ENCODE data around the gene BLMH.
"Not testable (repeated sequence)": the region's sequence is repeated elsewhere in the genome, so short reads cannot be mapped to it uniquely, and the experiment has no call there.

The BLMH gene

DNA sequence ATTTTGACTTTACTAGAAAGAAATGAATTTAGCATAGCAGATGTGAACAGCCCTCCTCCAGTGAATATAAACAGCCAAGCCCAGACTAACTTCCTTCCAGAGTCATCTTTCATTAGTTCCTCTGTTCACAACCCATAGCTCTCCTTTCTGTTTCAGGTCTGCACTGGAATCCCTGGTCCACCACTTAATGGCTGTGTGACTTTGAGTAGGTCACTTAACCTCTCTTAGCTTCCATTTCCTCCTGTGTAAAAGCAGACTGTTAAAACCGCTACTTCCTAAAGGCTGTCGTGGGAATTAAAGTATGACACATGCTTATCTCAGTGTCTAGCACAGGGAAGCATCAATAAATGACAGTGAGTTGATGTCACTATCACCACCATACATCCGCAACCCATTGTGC lies 63.7 kb downstream of the BLMH start:
- DNase-seq (ENCODE audit: low read depth), result no peak

DNA sequence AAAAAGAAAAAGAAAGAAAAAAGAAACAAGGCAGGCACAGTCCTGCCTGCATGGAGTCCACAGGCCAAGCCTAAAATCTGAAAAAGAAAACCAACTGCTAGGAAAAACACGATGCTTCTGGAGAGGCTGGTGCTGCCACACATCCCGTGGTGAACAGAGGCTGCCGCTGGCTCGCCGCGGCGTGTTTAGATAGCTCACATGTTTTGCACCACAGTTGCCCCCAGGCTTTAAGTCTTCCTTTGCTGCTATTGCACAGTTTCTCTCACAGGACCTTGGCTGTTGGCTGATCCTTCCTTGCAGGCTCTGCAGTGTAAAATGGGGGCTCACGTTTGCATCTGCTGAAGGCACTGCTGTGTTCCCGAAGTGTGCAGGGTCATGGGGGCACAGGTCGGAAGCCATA lies 64.9 kb downstream of the BLMH start:
- peak; percentile 68 for DNase-seq (ENCODE audit: low read depth)

DNA sequence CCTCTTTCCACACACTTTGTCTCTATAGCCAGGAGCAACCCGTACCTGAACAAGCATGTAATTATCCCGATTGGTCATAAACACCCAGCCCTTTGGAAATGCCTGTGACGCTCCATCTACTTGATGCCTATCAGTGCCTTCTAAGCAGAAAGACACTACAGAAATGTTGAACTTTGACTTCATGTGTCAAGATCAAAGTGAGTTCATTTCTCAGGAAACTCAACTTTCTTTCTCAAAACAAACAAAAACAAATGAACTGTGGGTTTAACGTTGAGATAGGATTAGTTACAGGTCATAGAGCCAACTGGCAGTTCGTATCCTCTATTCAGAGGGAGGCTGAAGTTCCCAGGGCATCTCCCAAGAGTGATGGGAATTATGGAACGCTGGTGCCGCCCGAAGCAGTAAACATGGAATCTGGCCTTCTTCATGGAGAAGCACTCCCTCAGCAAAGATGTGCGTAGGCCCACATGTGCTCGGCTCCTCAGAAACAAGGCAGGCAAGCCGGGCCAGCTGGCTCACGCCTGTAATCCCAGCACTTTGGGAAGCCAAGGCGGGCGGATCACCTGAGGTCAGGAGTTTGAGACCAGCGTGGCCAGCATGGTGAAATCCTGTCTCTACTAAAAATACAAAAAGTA lies 65.7 kb downstream of the BLMH start:
- DNase-seq (ENCODE audit: low read depth), result no peak

DNA sequence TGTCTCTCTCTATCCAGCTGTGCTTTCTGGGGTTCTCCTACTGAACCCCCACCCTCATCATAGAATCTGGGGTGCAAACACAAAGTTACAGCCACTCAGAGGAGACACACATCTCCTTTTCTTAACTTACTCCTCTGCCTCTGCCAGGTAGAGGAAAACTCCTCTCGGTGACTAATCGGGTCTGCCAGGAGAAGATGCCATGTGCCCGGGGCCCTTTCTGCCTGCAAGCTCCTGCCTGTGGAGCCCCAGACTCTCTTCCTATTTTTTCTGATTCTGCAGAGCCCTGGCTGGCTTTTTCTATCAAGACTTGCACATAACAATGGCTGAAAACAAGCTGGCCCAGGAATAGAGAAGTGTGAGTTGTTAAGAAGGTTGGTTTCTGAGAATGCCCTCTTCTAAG lies 66.6 kb downstream of the BLMH start:
- no peak for DNase-seq (ENCODE audit: low read depth)

DNA sequence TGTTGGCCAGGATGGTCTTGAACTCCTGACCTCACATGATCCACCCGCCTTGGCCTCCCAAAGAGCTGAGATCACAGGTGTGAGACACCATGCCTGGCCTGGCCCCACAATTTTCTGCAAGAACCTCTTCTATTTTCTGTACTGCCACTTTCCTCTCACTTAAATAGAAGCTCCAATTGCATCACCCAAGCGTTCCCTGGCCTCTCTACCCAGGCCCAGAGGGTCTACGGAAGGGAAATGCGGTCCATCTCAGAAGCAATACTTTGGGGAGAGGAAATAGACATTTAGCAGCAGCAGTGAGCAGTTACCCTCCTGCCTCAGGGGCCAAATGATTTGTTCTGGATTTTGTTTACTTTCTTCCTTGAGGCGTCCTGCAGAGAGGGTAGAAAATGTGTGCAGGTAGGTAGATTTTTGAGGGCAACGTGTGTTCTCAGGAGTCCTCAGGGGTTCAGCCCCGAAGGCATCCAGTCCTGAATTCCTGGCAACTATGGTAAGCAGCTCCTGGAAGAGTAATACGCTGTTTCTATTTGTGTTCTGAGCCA lies 67.3 kb downstream of the BLMH start:
- no peak for DNase-seq (ENCODE audit: low read depth)

DNA sequence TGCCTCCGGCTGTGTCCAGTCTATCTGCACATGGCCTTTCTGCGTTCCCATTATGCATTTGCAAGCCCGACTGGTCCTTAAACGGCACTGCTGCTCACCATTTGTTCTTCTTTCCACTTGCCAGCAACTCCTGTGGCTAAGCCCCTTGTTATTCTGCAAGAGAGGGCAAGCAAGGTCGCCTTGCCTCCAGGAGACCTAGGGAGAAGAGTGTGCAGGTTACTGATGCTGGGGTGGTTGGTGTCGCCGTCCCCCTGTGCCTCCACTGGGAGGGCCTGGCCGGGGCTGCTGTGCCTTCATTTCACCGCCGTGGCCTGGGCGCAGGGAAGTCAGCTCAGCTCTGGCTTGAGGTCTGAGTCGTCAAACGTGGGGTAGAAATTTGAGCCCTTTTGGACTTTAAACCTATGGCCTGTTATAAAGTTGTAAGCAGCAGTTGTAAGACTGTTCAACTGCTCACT lies 69.0 kb downstream of the BLMH start:
- DNase-seq (ENCODE audit: low read depth), result no peak

DNA sequence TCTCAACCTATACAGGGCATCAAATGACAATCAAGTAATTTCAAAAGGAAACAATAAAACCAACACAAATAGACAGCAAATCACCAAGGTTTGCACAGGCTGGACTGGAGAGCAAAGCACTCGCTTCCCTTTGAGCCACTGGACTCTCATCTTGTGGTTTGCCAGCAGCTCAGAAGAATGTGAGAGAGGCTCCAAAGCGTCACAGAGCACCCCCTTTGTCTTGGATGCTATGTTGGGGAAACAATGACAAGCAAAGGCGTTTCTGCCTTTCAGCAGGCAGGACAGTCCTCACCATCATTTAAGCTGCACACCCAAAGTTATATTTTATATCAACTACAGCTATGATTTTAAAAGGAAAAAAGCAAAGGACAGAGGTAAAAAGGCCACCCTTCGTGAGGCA lies 69.5 kb downstream of the BLMH start:
- no peak for DNase-seq (ENCODE audit: low read depth)

DNA sequence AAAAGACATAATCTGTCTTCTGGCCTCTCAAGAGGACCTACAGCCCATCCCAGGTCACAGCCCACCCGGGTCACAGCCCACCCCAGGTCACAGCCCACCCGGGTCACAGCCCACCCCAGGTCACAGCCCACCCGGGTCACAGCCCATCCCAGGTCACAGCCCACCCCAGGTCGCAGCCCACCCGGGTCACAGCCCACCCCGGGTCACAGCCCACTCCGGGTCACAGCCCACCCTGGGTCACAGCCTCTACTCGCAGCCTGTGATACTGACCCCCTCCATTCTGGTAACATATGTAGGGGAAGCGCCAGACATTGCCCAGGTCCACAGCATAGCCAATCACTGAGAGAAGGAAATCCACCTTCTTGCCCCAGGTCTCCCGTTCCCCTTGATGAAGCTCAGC lies 70.4 kb downstream of the BLMH start:
- no peak for DNase-seq (ENCODE audit: low read depth)

DNA sequence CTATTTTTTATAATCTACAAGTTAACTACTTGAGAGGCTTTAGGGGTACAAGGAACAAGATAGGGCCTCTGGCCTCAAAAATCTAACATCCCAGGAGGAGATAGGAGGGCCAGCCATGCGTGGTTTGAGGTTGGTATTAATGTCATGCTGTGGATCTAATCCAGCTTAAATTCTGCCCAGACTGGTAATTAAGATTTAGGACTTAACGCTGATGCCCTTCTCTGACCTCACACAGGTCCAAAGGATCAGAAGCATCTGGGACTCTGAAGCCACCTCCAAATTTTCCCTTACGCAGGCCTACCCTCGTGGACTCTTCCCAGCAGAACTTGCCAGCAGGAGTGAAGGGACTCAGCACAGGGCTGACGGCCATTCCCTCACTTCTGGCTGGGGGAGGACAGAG lies 71.3 kb downstream of the BLMH start:
- no peak for DNase-seq (ENCODE audit: low read depth)

DNA sequence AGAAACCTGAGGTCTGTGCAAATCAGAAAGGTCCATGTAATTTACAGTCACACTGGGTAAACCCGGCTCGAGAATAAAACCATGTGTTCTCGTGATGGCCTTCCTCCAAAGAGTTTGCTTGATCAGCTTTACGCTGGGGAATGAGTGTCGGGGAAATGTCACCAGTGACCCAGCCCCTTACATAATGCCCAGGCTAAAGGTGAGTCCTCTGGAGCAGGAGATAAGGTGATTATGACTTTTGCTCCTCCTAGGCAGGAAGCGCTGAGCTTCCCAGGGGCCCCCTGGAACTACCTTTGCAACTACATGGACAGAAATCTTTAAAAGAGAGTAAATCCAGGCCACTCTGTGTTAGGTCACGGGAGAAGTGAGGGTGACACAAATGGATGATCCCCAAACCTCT lies 71.9 kb downstream of the BLMH start:
- DNase-seq (ENCODE audit: low read depth), result no peak

DNA sequence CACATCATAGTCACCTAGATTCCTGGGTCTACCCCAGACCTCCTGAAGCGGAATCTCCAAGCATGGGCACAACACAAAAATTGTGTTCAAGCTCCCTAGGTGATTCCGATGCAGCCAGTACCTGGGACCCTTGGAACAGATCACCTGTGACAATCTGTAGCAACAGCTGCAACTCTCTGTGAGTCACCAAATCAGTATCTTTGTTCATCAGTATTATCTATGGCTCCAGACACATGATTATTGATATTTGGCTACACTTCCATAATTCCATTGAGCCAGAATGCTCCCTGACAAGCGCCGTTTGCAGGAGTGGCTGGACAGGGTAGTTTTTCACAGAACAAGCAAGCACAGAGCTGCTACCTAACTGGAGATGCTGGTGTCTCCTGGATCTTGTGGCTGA lies 72.4 kb downstream of the BLMH start:
- DNase-seq (ENCODE audit: low read depth), result no peak

DNA sequence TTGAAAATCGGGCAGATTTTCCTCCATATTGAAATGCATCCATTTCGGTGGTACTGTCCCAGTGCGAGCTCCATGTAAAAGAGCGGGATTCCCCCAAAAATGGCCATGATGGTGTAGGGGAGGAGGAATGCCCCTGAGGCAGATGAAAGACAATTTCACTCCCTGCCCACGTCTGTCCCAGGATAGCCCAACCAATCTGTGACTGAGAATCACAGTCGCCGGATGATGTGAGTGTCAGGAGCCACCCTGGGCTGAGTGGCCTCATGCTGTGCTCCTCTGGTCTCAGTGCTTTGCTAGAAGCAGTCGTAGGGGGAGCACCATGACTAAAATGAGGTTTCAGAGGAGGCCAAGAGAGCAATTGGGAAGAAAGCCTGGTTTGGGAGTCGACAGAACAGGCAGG lies 72.9 kb downstream of the BLMH start:
- no peak for DNase-seq (ENCODE audit: low read depth)

DNA sequence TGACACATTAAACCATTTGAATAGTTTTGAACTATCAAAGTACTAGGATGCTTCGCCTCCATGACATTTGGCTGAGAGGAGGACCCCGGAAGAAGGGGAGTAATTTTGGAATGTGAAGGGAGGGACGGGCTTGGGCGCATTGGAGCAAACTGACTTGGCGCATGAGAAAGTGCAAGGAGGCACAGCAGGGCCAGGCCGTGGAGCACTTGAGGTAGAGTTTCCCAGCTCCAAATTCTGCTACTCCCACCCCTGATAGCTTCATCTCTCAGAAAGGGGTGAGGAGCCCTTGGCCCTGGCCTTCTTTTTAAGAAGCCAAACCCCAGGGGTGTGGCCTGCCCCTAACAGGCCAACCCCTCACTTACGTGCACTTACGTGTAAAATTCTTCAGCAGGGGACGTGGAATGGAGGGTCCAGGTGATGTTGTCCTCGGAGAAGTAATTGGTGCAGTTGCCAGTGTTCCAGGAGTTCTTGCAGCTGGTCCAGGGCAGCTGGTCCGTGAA lies 73.9 kb downstream of the BLMH start:
- no peak for DNase-seq (ENCODE audit: low read depth)

DNA sequence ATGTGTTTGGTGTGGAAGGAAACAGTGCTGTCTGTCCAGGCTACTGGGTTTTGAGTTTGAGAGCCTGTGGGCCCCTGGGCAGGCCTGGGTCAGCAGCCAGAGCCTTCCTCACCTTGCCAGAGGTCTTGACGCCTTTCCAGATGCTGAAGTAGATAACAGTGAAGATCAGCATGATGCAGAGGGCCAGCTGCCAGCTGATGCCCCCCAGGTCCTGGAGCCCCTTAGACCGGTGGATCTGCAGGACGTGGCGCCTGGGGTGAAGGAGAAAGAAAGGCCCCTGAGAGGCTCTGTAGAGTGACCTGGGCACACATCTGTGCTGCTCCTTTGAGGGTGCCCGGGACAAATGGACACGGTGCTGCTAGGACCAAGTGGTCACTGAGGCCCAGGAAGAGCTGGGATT lies 74.7 kb downstream of the BLMH start:
- no peak for DNase-seq (ENCODE audit: low read depth)

DNA sequence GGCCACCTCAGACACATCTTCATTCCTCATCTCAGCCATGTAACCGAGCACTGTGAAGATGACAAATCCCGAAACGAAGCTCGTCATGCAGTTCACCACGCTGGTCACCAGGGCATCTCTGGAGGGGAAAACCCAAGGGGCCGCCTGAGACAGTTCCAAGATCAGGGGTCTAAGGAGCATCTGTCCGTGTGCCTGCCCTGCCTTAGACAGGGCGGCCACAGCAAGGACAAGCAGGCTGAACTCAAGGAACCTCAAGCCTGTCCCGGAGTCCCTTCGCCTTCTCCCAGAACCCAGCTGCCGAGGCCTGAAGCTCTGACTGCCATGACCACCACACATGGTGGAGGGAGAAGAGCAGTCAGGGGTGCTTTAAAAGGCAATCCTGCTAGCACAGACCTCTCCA lies 79.0 kb downstream of the BLMH start:
- DNase-seq (ENCODE audit: low read depth), result no peak

DNA sequence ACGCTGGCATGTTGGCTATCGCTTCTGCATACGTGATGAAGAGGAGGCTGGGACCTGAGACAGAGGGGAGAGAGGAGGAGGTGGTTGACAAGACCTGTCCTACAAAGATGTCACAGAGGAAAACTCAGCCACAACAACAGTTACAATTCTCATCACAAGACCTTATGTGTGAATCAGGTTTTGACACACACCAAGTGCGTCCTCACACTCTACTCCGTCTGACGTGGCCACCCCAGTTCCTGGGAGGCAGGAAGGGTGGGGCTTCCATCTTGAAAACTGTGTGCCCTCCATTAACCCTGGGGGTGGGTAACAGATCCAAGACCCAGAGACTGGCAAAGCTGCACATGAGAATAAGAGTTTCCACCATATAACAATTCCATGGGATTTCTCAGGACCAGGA lies 80.4 kb downstream of the BLMH start:
- no peak for DNase-seq (ENCODE audit: low read depth)

DNA sequence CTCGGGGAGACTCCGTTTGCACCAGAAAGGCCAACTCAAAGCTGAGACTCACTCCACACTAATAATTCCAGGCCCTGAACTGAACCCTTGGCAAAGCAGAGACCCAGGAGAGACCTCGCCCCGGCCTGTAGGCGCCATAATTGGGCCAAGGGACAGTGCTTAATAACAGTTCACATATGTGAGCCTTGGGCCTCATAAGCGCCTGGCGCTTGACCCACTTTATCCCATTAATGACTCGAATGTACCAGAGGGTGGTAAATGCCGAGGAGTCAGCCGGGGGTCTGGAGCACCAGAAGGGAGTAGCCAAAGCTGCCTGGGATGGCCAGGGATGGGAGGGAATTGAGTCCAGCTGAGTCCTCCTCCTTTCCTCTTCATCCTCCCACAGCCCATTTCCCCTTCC lies 80.8 kb downstream of the BLMH start:
- no peak for DNase-seq (ENCODE audit: low read depth)

DNA sequence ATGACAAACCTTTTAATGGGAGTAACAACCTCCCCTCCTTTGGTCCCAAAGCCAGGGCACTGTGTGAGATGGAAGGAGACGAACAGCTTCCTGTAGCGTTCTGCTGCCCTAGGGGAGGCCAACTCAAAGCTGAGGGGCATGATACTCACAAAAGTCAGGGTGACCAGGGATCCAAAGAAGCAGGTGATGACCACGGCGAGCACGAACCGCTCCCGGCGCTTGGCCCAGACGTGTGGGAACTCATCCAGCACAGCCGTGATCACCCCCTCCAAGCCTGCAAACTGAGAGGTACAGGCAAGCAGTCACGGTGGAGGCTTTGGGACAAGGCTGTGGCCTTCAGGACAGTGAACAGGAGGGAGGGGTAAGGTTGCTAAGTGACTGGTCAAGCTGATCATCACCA lies 81.4 kb downstream of the BLMH start:
- DNase-seq (ENCODE audit: low read depth), result no peak

DNA sequence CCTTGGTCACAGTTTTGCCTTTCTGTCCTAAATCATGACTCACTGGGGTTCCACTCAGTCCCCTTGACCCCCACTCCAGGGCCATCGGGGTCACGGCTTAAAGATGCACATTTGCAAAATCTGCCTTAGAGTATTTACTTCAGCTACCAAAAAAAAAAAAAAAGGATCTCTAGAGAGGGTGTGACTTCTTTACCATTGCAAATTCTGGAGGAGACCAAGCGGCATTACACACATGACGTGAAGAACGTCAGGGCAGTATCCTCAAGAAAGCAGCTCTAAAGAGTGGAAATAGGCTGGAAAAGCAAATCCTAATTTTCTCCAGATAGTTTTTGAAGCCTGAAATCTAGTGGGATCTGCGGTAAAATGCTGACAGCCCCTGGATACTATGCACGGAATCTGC lies 81.8 kb downstream of the BLMH start:
- DNase-seq (ENCODE audit: low read depth), result no peak

DNA sequence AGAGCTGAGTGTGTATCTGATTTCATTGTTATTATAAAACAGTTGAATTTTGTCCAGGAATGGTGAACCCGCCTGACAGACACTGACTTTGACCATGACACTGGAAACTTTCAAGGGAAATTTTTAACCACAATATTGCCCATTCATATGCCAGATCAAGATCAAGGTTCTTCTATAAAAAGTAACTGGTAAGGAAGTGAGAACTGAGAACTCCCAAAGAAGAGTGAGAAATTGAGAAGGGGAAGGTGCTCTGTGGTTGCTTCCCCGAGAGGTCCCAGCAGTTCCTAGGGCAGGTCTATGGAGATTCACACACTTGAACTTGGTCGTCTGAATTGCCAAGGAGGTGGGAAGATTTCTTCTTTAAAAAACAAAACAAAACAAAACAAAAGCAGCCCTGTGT lies 83.5 kb downstream of the BLMH start:
- no peak for DNase-seq (ENCODE audit: low read depth)

DNA sequence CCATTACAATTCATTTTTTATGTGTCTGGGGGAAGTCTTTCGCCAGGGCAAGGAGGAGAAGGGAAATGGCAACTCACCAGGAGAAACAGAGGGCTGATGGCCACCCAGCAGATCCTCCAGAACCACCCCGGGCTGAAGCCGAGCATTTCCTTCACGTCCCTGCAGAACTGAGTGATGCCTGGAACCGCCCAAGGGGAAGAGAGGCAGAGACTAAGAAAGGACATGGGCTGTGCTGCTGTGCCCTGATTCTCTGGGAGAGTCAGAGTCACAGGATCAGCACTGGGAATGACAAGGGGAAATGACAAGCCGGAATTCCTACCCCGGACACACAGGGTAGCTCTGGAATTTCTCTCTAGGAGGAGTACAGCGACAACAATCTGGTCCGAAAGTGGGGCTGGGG lies 84.1 kb downstream of the BLMH start:
- DNase-seq (ENCODE audit: low read depth), result no peak

DNA sequence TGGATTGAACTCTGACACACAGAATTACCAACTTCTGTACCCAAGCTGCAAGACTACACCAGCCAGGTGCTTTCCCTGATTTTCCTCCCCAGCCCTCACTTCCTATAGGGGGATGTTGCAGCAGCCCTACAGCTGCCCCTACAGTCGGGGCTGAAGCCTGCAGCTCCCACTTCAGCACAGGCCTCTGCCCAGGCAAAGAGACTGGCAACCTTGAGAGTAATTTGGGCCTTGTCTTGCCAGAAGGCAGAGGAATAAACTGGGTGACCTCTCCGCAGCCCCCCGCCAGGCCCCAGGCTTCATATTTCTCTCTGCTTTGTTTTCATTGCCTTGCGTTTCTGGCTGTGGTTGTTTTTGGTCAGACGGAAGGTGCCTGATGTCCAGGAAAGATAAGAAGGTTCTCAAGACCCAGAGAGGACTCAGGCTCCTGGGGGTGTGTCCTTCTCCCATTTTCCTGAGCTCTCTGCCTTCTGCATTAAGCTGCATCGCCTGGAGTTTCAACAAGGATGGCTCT lies 88.2 kb downstream of the BLMH start:
- no peak for DNase-seq (ENCODE audit: low read depth)

DNA sequence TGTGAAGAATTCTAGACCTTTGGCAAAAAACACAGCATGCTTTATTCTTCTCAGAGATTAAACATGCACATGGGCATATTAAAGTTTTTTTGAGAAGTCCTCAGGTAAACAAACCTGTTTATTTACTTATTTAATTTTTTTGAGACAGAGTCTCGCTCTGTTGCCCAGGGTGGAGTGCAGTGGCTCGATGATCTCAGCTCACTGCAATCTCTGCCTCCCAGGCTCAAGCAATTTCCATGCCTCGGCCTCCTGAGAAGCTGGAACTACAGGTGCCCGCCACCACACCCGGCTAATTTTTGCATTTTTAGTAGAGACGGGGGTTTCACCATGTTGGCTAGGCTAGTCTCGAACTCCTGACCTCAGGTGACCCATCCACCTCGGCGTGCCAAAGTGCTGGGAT lies 91.1 kb downstream of the BLMH start:
- DNase-seq (ENCODE audit: low read depth), result not testable (repeated sequence)

DNA sequence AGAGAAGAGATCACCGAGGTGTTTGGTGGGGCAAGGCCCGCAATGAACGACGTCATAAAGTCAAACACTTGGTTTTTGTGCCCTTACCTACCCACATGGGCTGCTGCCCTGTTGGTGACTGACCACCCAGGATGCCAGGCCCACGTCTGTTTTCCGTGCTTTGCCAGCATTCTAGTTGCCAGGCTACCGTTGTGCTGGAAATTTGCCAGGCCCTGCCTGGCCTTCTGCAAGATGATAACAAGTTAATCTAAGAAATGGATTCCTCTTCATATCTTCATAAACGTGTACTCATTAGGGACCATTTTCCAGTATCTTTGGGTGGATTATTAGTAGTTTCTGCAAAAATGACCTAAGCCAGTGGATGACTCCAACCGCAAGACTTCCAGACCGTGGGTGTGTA lies 91.6 kb downstream of the BLMH start:
- DNase-seq (ENCODE audit: low read depth), result no peak

All from EH (cell line).